Fibroblast of lung (primary cell): Measurements from ENCODE around the gene CALHM3. TPM values are rescaled to one million over a fixed set of nuclear protein-coding genes. Genes with fewer than 3 reads are reported as not detected.

Source experiments
- DNase-seq, 2 donors: peaks; one replicate each; pipeline versions ENCODE4 v3.0.0 to v3.0.0-alpha.2; 2010; ENCODE audit warnings: low read depth in 2 of 2
- H2AFZ ChIP-seq: 2 replicates; pipeline ENCODE4 v1.5.1; 2012; ENCODE audit warnings: low read length, control low read depth, inconsistent platforms
- H3K27ac ChIP-seq: 2 replicates; pipeline ENCODE4 v1.5.1; 2011; ENCODE audit warnings: low read length, control low read depth; ENCODE audit not compliant: insufficient read depth
- H3K27me3 ChIP-seq: 2 replicates; pipeline ENCODE4 v1.5.1; 2011; ENCODE audit warnings: mild to moderate bottlenecking, low read length; ENCODE audit not compliant: control insufficient read depth, insufficient read depth
- H3K36me3 ChIP-seq: 2 replicates; pipeline ENCODE4 v1.5.1; 2011; ENCODE audit warnings: low read length; ENCODE audit not compliant: control insufficient read depth, insufficient read depth
- H3K4me1 ChIP-seq: 2 replicates; pipeline ENCODE4 v1.5.1; 2011; ENCODE audit warnings: low read length; ENCODE audit not compliant: control insufficient read depth, insufficient read depth; ENCODE audit errors: extremely low read depth
- H3K4me2 ChIP-seq: 2 replicates; pipeline ENCODE4 v1.5.1; 2011; ENCODE audit warnings: low read length, control low read depth; ENCODE audit not compliant: insufficient read depth; ENCODE audit errors: extremely low read depth
- H3K4me3 ChIP-seq, 4 experiments: fragments of 200-600 bp in 1 of 4; sonication (generic) in 1 of 4; replicated peaks in 1 of 4; 2 replicates each; pipeline ENCODE4 v1.5.1; 2011 to 2016; ENCODE audit warnings: low read length in 4 of 4, low read depth in 3 of 4, mild to moderate bottlenecking in 3 of 4, control low read depth in 2 of 4, inconsistent platforms in 1 of 4, mixed read lengths in 1 of 4; ENCODE audit not compliant: insufficient read depth in 1 of 4; ENCODE audit errors: control extremely low read depth in 1 of 4
- H3K79me2 ChIP-seq: 2 replicates; pipeline ENCODE4 v1.5.1; 2012; ENCODE audit warnings: mild to moderate bottlenecking, low read length, inconsistent platforms; ENCODE audit not compliant: control insufficient read depth, insufficient read depth
- H3K9ac ChIP-seq: 2 replicates; pipeline ENCODE4 v1.5.1; 2011; ENCODE audit warnings: mild to moderate bottlenecking, low read length, control low read depth; ENCODE audit not compliant: insufficient read depth
- H3K9me3 ChIP-seq: 2 replicates; pipeline ENCODE4 v1.5.1; 2012; ENCODE audit warnings: low read depth, low read length; ENCODE audit not compliant: control insufficient read depth, insufficient read depth
- H4K20me1 ChIP-seq: 2 replicates; pipeline ENCODE4 v1.5.1; 2011; ENCODE audit warnings: low read length; ENCODE audit not compliant: control insufficient read depth, insufficient read depth; ENCODE audit errors: extremely low read depth
- EZH2 ChIP-seq: IDR thresholded peaks from 2 replicates; pipeline ENCODE4 v1.5.1; 2012; ENCODE audit warnings: low read length, control low read depth, mild to moderate bottlenecking; ENCODE audit errors: missing control alignments
- polyA plus RNA-seq, 2 donors: library from polyadenylated mRNA; depleted of rRNA in 1 of 2; stranded (reverse) in 1 of 2; unstranded in 1 of 2; fragments of >200 nt; gene quantifications; 2 replicates each; pipeline ENCODE4 v1.2.1, GENCODE V29; 2011 to 2012; ENCODE audit warnings: missing spikeins in 1 of 2
- total RNA-seq: library from RNA; depleted of rRNA; stranded (reverse); fragments of >200 nt; gene quantifications from 2 replicates; pipeline ENCODE4 v1.2.1, GENCODE V29; 2014
- TF ChIP-seq, protein P1 (sequence below), 2 donors: IDR thresholded peaks in 1 of 2; conservative IDR thresholded peaks in 1 of 2; 1 replicate in 1 of 2; 2 replicates in 1 of 2; pipeline ENCODE4 v1.5.1; 2011 to 2012; ENCODE audit warnings: low read length in 2 of 2, control low read depth in 1 of 2, inconsistent platforms in 1 of 2, low read depth in 1 of 2, mild to moderate bottlenecking in 1 of 2

Gene CALHM3
- total and polyA plus RNA-seq, 2 donors (not counting 1 experiment from before 2014, with no cell fraction given), result not detected

DNA sequence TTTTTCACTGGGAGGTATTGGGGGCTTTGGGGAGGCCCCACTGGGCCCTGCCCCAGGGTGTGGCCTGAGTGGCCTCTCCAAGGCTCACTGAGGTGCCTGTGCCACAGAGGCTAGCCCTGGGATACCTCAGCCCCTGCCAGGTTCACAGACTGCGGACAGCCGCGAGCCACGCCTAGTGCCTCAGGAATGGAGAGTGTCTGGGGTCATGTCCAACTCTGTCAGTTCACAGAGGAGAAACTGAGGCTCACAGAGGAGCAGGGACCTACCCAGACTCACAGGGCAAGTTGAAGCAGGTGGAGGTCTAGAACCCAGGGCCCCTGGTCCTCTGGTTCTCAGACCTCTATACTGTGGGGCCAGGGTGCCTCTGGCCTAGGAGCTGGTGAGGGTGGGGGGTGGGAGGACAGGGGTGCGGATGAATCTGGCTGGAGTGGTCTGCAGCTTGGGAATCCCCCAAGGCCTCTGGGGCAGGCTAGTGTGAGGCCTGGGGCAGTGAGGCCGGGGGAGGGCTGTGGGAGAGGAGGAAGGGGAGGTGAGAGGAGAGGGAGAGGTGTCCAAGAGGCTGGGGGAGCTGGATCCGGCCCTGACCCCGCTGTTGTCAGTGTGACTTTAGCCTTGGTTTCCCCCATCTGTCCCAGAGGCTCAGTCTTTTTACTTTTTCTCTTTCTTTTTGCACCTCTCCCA is 34.5 kb upstream of the CALHM3 start:
- Histone ChIP-seq H3K36me3 (no peaks in the 10 kb centered on the region), H3K27ac (no peak overlapping the region), H3K4me2 (no peak overlapping the region), H3K4me1 (no peaks in the 10 kb centered on the region), H3K27me3 (peaks cover 7% of the 10 kb centered on the region), H2AFZ (no peak overlapping the region), H3K9ac (no peak overlapping the region), H3K9me3 (no peaks in the 10 kb centered on the region), H3K79me2 (no peaks in the 10 kb centered on the region), H3K4me3 (no peak overlapping the region), H4K20me1 (no peaks in the 10 kb centered on the region)
- no peak for TF ChIP-seq EZH2
- TF ChIP-seq, protein P1, sequence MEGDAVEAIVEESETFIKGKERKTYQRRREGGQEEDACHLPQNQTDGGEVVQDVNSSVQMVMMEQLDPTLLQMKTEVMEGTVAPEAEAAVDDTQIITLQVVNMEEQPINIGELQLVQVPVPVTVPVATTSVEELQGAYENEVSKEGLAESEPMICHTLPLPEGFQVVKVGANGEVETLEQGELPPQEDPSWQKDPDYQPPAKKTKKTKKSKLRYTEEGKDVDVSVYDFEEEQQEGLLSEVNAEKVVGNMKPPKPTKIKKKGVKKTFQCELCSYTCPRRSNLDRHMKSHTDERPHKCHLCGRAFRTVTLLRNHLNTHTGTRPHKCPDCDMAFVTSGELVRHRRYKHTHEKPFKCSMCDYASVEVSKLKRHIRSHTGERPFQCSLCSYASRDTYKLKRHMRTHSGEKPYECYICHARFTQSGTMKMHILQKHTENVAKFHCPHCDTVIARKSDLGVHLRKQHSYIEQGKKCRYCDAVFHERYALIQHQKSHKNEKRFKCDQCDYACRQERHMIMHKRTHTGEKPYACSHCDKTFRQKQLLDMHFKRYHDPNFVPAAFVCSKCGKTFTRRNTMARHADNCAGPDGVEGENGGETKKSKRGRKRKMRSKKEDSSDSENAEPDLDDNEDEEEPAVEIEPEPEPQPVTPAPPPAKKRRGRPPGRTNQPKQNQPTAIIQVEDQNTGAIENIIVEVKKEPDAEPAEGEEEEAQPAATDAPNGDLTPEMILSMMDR (conservative IDR thresholded peaks at IDR 0.05 in 1 of 2, IDR thresholded peaks at IDR 0.05 in 1 of 2; ENCODE audit: low read depth in 1 of 2, low read length in 2 of 2), result no peak
- no peak for DNase-seq

DNA sequence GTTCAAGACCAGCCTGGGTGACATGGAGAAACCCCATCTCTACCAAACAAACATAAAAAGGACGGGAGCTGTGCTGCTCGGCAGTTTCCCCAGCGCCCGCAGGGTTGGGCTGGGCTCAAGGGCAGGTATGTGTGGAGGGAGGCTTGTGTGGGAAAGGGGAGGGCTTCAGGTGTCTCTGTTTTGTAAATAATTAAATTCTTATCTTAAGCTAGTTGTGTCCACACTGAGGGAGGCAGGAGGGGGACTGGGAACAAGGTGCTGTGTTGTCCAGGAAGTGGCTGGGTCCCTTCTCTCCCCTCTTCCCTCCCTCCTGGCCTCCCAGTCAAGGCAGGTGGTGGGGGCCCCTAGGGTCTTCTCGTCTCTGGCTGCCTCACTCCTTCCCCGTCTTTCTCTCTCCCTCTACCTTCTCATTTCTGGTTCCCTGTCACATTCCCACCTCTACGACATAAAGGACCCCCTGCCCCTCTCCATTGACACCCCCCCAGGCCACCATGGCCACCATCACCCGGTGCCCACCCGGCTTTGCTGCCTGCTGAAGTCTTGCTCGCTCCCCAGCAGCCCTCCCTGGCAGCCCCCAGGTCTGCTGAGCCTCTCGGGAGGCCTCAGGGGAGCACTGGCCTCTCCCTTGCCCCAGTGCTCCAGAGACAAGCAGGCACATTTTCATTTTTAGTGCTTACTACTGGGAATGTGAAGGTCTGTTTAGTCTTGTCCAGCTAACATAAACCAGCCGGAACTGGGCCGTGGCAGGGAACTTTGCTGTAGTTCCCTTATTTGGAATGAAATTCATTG is 33.7 kb upstream of the CALHM3 start:
- TF ChIP-seq, protein P1 (conservative IDR thresholded peaks at IDR 0.05 in 1 of 2, IDR thresholded peaks at IDR 0.05 in 1 of 2; ENCODE audit: low read depth in 1 of 2, low read length in 2 of 2), result no peak
- no peak for TF ChIP-seq EZH2
- Histone ChIP-seq H3K9ac (no peak overlapping the region), H3K4me3 (no peak overlapping the region), H3K4me1 (no peaks in the 10 kb centered on the region), H2AFZ (no peak overlapping the region), H3K79me2 (no peaks in the 10 kb centered on the region), H3K27ac (no peak overlapping the region), H3K27me3 (peaks cover 12% of the 10 kb centered on the region), H4K20me1 (no peaks in the 10 kb centered on the region), H3K36me3 (no peaks in the 10 kb centered on the region), H3K4me2 (no peak overlapping the region), H3K9me3 (no peaks in the 10 kb centered on the region)
- DNase-seq, result no peak

DNA sequence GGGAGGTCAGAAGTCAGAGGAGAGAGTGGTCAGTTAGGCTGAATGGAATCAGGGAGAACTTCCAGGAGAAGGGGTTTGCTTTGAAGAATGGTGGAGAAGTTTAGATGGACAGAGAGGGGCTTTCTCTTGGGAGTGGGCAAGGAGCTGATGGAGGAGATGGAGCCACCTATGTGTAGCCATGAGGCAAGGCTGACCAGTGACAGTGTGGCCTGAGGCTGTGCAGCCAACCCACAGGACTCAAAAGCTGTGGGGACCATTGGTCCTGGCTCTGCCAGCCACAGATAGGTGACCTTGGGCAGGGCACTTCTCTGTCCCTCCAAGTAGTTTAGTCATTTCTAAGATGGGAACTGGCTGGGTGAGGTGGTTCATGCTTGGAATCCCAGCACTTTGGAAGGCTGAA is 33.1 kb upstream of the CALHM3 start:
- H3K4me1 ChIP-seq, result no peaks in the 10 kb centered on the region
- no peaks in the 10 kb centered on the region for H3K36me3 ChIP-seq
- H3K4me2 ChIP-seq, result no peak overlapping the region
- H4K20me1 ChIP-seq, result no peaks in the 10 kb centered on the region
- no peak for DNase-seq
- no peaks in the 10 kb centered on the region for H3K79me2 ChIP-seq
- TF ChIP-seq, protein P1 (conservative IDR thresholded peaks at IDR 0.05 in 1 of 2, IDR thresholded peaks at IDR 0.05 in 1 of 2; ENCODE audit: low read depth in 1 of 2, low read length in 2 of 2), result no peak
- no peak for TF ChIP-seq EZH2
- peaks cover 12% of the 10 kb centered on the region for H3K27me3 ChIP-seq
- no peak overlapping the region for H3K4me3 ChIP-seq
- H3K9me3 ChIP-seq, result no peaks in the 10 kb centered on the region
- no peak overlapping the region for H2AFZ ChIP-seq
- no peak overlapping the region for H3K27ac ChIP-seq
- no peak overlapping the region for H3K9ac ChIP-seq
